Activated T-cell treated with anti-CD3 and anti-CD28 coated beads, Interleukin-2, amount 50 U/mL, for 72 hours (primary cell): ENCODE measurements around the gene TOB1. TPM values are rescaled to one million over a fixed set of nuclear protein-coding genes. Genes with fewer than 3 reads are reported as not detected.

Source experiments
- ATAC-seq, 2 donors: fragments of 150-1000 bp; cut with Tn5 transposase; replicated peaks in 1 of 2; 2 replicates each; pipeline ENCODE4 v1.10.0; 2021; ENCODE audit warnings: moderate library complexity in 2 of 2, mild to moderate bottlenecking in 1 of 2
- DNase-seq, 2 donors: peaks; one replicate each; pipeline ENCODE4 v3.0.0; 2021 to 2022; ENCODE audit warnings: mixed read lengths in 1 of 2
- H3K27ac Mint-ChIP-seq: one replicate; pipeline ENCODE4 v1.8.0; 2022; ENCODE audit warnings: mild to moderate bottlenecking, moderate library complexity, mixed read lengths
- H3K27me3 Mint-ChIP-seq: one replicate; pipeline ENCODE4 v1.8.0; 2022; ENCODE audit warnings: low read depth, mixed read lengths
- H3K36me3 Mint-ChIP-seq, 2 donors: one replicate each; pipeline ENCODE4 v1.8.0; 2022; ENCODE audit warnings: mixed read lengths in 2 of 2, mild to moderate bottlenecking in 1 of 2; ENCODE audit not compliant: insufficient read depth in 2 of 2
- H3K4me1 Mint-ChIP-seq: one replicate; pipeline ENCODE4 v1.8.0; 2022; ENCODE audit warnings: low read depth, mixed read lengths
- H3K4me3 Mint-ChIP-seq, 2 donors: one replicate each; pipeline ENCODE4 v1.8.0; 2022; ENCODE audit warnings: mild to moderate bottlenecking in 2 of 2, mixed read lengths in 2 of 2, moderate library complexity in 2 of 2
- H3K9me3 Mint-ChIP-seq, 2 donors: one replicate each; pipeline ENCODE4 v1.8.0; 2022; ENCODE audit warnings: mixed read lengths in 2 of 2
- total RNA-seq, 2 donors: library from RNA; stranded (reverse); gene quantifications; one replicate each; pipeline ENCODE4 v1.2.3, GENCODE V29; 2022

Gene TOB1
- total RNA-seq, 2 donors from 2014 or later = 57.3 to 68.9 TPM

DNA sequence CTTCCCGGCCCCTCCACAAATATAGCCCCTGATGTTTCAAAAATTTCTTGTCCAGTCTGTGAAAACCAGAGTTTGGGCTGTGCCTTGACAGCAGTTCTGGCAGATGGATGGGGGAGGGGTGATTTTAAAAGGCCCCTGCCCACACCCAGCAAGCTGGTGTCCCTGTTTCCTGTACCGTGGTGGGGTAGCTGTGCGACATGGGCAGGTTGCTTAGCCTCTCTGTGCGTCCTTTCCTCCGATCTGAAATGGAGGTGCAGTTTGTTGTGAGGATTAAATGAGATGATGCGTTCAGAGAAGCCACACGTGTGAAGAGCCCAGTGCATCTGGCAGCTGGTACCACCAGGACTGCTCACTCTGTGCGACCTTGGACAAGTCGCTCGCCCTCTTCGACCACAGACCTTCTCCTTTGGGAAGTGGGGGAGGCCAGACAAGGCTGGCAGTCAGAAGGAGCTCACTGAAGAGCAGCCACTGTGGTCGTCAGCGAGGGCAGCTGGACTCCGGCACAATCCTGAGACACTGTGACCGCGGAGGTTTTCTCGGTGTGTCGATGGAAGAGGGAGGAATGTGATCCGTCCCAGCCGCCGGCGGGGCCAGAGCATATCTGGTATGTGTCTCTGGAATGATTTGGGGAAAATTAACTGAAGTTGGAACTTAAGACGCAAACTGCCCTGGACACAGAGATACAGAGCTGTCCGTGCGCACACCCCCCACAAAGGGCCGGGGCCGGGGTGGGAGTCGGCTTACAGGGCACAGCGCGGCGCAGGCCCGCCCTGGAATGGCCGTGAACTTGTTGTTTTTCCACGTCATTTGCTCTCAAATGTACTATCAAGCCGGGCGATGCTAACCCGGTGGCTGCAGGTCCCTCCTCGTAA lies 31.5 kb downstream of the TOB1 start:
- Mint-ChIP-seq H3K27ac (no peak overlapping the region), H3K9me3 (no peaks in the 10 kb centered on the region), H3K4me3 (no peak overlapping the region), H3K4me1 (peaks cover 5% of the 10 kb centered on the region), H3K27me3 (peaks cover 12% of the 10 kb centered on the region), H3K36me3 (no peaks in the 10 kb centered on the region)
- ATAC-seq = no peak
- DNase-seq = no peak

DNA sequence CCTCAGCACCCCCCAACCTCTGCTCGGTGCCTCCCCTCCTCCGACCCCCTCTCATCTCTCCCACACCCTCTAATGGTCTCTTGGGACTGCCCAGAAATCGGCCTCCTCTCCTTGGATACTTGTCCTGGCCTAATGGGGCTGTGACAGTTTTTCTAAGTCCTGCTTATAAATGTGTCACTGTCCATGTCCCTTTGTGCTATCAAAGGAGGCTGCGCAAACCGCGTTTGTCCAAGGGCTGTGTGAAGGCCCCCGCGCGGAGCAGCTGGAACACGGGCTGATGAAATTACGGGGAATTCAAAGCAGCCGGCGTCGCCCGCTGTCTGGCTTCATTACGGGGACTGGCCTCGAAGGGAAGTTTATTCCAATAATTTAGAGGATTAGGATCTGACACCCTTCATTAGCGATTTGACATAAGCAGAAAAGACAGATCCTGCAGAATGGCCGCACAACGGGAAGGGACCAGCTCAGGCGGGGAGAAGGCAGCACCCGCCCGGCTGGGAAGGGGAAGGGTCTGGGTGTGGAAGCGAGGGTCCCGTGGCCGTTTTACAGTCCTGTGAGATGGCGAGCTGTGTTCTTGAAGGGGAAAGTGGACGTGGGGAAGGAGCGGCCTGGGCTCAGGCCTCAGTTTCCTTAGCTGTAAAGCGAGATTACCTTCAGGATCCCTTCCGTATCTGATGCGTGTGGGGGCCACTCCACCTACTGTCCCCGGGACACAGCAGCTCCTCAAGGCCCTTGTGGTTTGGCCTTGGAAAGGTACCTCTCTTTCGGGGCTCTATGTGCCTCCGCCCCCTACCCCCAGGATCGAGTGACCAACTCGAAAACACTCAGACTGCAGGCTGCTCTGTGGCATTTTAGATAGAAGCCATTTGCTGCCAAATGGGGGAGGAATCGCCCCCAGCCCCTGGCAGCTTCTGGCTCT lies 32.4 kb downstream of the TOB1 start:
- Mint-ChIP-seq H3K4me1 (peaks cover 5% of the 10 kb centered on the region), H3K9me3 (no peaks in the 10 kb centered on the region), H3K36me3 (no peaks in the 10 kb centered on the region), H3K4me3 (no peak overlapping the region), H3K27ac (no peak overlapping the region), H3K27me3 (peaks cover 12% of the 10 kb centered on the region)
- no peak for ATAC-seq
- no peak for DNase-seq

DNA sequence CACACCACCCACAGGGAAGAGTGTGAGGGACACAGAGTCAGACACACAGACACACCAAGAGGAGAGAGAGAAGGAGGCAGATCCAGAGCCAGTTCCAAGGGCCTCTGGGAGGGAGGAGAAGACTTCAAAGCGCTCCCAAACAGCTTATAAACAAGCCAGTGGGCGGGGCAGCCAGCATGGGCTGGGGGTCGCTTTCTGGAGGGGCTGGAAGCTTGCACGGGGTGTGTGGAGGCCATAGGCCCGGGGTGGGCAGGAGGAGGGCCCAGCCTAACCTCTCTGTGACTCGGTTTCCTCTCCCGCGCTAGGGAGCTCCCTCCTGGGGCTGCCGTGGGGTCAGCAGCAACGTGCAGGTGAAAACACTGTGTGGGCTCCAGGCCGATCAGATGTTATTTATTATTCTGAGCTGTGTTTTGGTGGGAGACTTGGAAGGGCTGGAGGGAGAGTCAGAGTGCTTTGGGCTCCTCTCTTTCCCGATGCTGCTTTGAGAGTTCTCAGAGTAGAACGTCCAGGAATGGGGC lies 33.2 kb downstream of the TOB1 start:
- peaks cover 12% of the 10 kb centered on the region for H3K27me3 Mint-ChIP-seq
- no peak overlapping the region for H3K27ac Mint-ChIP-seq
- H3K36me3 Mint-ChIP-seq = no peaks in the 10 kb centered on the region
- DNase-seq = no peak
- no peak overlapping the region for H3K4me3 Mint-ChIP-seq
- no peak for ATAC-seq
- H3K4me1 Mint-ChIP-seq = peaks cover 5% of the 10 kb centered on the region
- H3K9me3 Mint-ChIP-seq = no peaks in the 10 kb centered on the region

DNA sequence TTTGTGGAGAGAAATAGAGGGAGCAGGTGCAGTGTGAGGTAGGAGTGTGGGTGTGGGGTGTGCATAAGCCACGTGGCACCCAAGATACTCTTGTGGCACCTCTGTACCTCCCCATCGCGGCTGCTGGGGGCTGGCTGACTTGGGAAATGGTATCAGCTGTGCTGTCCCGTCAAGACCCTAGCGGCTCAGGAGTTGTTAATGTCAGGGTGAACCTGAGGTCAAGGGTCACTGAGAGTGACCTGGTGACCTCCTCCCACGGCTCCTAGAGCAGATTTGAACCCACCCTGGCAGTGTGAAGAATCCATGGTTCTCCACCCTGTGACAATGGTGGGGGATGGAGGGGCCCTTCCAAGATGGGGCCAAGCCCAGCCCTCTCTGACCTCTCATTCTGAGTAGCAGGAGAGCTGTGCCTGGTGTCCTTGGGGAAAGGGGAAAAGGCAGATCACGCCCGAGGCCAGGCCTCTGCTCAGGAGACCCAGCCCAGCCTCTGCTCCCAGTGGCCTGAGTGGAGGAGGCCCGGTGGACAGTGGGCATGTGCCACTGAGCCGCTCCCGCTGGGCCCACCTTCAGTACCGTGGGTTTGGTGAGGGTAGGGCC lies 33.8 kb downstream of the TOB1 start:
- Mint-ChIP-seq H3K36me3 (no peaks in the 10 kb centered on the region), H3K27ac (no peak overlapping the region), H3K27me3 (peaks cover 12% of the 10 kb centered on the region), H3K9me3 (no peaks in the 10 kb centered on the region), H3K4me1 (peaks cover 5% of the 10 kb centered on the region), H3K4me3 (no peak overlapping the region)
- DNase-seq = no peak
- ATAC-seq = no peak

DNA sequence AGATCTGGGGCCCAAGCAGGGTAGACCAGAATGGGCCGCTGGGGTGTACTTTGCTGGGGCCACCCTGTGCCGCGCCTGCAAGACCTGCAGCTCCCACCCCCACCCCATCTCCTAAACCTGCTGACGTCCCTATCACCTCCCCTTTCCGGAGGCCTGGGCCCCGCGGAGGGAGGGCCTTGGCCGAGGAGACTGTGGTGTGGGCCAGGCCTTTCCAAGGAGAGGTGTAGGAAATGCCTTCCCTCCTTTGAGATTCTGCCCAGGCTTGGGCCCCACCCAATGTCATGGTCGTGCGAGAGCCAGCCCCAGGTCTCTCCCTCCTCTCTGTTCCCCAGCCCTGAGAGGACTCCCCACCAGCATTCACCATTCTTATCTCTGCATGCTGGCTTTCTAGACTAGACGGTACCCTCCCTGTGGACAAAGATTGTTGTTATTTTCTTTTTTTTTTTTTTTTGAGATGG lies 34.7 kb downstream of the TOB1 start:
- Mint-ChIP-seq H3K27ac (no peak overlapping the region), H3K36me3 (no peaks in the 10 kb centered on the region), H3K4me1 (peaks cover 5% of the 10 kb centered on the region), H3K9me3 (no peaks in the 10 kb centered on the region), H3K4me3 (no peak overlapping the region), H3K27me3 (peaks cover 12% of the 10 kb centered on the region)
- no peak for ATAC-seq
- no peak for DNase-seq

DNA sequence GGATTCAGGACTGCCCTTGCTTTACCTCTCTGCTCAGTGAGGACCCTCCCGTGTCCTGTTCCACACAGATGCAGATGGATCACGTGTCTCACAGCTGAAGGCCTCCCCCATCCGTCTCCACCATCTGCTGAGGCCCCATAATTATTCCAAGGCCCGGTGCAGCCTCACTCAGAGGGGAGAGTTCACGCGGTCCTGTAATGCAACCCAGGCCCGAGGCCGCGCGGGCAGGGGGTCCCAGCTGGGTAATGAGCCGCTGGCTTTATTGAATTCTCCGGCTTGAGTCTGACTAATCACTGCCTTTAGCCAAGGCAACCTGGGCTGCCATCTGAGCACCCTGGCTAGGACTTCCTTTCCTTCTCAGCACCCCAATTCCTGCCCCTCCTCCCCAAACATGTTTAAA lies 35.2 kb downstream of the TOB1 start:
- Mint-ChIP-seq H3K27ac (no peak overlapping the region), H3K4me1 (peaks cover 5% of the 10 kb centered on the region), H3K9me3 (no peaks in the 10 kb centered on the region), H3K36me3 (no peaks in the 10 kb centered on the region), H3K27me3 (peaks cover 12% of the 10 kb centered on the region), H3K4me3 (no peak overlapping the region)
- no peak for ATAC-seq
- no peak for DNase-seq

DNA sequence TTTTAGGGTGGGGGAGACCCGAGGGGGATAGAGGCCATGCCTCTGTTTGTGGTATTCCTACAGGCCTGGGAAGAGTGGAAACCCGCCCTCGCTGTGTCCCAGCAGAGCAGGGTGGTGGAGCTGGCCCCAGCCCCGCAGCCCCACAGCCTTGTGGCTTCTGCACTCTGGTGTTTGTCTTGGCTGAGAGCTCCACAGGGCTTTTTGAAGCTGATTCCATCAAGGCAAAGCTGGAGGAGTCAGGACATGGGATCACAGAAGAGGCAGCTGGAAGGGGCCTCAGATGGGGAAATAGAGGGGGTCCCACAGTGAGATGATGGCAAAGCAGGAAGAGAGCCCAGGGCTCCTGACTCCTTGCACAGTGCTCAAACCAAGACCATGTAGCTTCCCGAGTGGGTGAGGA lies 35.8 kb downstream of the TOB1 start:
- no peak overlapping the region for H3K27ac Mint-ChIP-seq

GRCh38 chr17:50829332-50829731 lies 36.8 kb downstream of the TOB1 start:
- no peak for DNase-seq
- H3K27ac Mint-ChIP-seq = no peak overlapping the region
- no peak for ATAC-seq
- no peaks in the 10 kb centered on the region for H3K4me1 Mint-ChIP-seq
- peaks cover under 1% of the 10 kb centered on the region for H3K27me3 Mint-ChIP-seq
- H3K4me3 Mint-ChIP-seq = no peak overlapping the region
- no peaks in the 10 kb centered on the region for H3K9me3 Mint-ChIP-seq
- no peaks in the 10 kb centered on the region for H3K36me3 Mint-ChIP-seq

More for the DNA sequence above, 35.8 kb downstream of the TOB1 start:
- no peaks in the 10 kb centered on the region for H3K9me3 Mint-ChIP-seq
- H3K36me3 Mint-ChIP-seq = no peaks in the 10 kb centered on the region
- H3K4me1 Mint-ChIP-seq = peaks cover 2% of the 10 kb centered on the region
- peaks cover 8% of the 10 kb centered on the region for H3K27me3 Mint-ChIP-seq
- DNase-seq (no peak), ATAC-seq (no peak)
- no peak overlapping the region for H3K4me3 Mint-ChIP-seq

DNA sequence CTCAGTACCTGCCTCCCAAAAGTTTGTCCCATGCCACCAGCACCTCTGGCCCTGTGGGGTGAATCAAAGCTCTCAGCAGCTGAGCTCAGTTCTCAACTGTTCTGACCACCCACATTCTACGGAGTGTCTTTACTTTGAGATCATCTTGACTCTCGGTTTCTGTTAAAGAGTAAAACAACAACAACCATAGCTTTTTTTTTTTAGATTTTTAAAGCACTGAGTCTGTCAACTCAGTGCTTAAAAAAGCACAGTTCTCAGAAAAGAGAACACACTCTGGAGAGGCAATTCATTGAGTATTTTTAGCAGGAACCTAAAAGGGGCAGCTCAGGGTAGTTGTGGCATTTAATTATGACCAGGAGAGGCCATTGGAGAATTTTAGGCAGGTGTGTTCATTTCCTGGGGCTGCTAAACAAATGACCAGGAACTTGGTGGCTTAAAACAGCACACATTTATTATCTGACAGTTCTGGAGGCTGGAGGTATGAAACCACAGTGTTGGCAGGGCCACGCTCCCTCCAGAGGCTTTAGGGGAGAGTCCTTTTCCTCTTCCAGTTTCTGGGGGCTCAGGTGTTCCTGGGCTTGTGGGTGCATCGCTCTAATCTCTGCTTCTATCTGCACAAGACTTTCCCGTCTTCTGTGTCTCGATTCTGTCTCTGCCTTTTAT lies 37.5 kb downstream of the TOB1 start:
- H3K36me3 Mint-ChIP-seq = no peaks in the 10 kb centered on the region
- DNase-seq = no peak
- ATAC-seq = peak; percentile 45 to 73
- H3K9me3 Mint-ChIP-seq = peaks cover 2% of the 10 kb centered on the region in 2 donors
- peak overlapping the region in 1 of 2 donors; percentile 13 for H3K4me3 Mint-ChIP-seq
- H3K4me1 Mint-ChIP-seq = no peaks in the 10 kb centered on the region
- H3K27me3 Mint-ChIP-seq = no peaks in the 10 kb centered on the region
- H3K27ac Mint-ChIP-seq = no peak overlapping the region

DNA sequence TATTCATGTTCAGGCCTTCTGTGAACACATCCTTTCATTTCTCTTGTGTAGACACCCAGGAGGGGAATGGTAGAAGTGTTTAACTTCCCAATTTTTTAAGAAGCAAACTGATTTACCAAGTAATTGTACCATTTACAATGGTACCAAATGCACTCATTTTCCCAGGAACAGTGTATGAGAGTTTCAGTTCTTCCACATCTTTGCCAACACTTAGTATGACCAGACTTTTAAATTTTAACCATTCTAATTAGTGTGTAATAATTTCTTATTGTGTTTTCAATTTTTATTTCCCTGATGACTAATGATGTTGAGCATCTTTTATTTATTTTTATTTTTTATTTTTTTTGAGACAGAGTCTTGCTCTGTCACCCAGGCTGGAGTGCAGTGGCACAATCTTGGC lies 41.0 kb downstream of the TOB1 start:
- Mint-ChIP-seq H3K27ac (no peak overlapping the region), H3K9me3 (peaks cover 2 to 4% of the 10 kb centered on the region in 2 donors), H3K36me3 (no peaks in the 10 kb centered on the region), H3K27me3 (no peaks in the 10 kb centered on the region), H3K4me1 (peaks cover 6% of the 10 kb centered on the region), H3K4me3 (no peak overlapping the region)
- DNase-seq (no peak), ATAC-seq (no peak)

- Mint-ChIP-seq H3K27ac (no peak overlapping the region), H3K9me3 (peaks cover 2 to 4% of the 10 kb centered on the region in 2 donors), H3K27me3 (peaks cover 1% of the 10 kb centered on the region), H3K36me3 (no peaks in the 10 kb centered on the region), H3K4me1 (peaks cover 6% of the 10 kb centered on the region), H3K4me3 (no peak overlapping the region)
- no peak for DNase-seq
- no peak for ATAC-seq
Observed at GRCh38 chr17:50824429-50824828, 41.7 kb downstream of the TOB1 start.

DNA sequence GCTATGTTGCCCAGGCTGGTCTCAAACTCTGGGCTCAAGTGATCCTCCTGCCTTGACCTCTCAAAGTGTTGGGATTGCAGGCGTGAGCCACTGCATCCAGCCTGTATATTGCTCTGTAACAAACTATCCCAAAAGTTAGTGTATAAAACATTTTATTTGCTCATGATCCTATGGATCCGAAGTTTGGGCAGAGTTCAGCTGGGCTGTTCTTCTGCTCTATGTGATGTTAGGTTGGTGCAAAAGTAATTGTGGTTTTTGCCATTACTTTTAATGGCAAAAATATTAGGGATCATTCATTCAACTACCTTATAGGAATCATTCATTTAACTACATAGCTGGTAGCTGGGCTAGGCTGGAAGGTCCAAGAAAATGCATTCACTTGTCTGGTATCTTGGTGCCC lies 43.6 kb downstream of the TOB1 start:
- no peaks in the 10 kb centered on the region for H3K36me3 Mint-ChIP-seq
- H3K4me3 Mint-ChIP-seq = no peak overlapping the region
- H3K9me3 Mint-ChIP-seq = peaks cover 2 to 4% of the 10 kb centered on the region in 2 donors
- H3K27me3 Mint-ChIP-seq = peaks cover 8% of the 10 kb centered on the region
- peaks cover 20% of the 10 kb centered on the region for H3K4me1 Mint-ChIP-seq
- no peak for DNase-seq
- no peak for ATAC-seq
- no peak overlapping the region for H3K27ac Mint-ChIP-seq
